H54 (cell line): Measurements from ENCODE around the gene DTD1.

Source experiments
- DNase-seq: peaks from one replicate; pipeline ENCODE4 v3.0.0; 2011; ENCODE audit warnings: low spot score, mixed read lengths; ENCODE audit not compliant: insufficient read length
- FAIRE-seq: peaks from 3 replicates; lab custom pipeline; 2011; peaks lifted over from hg19 to GRCh38; lab: Jason Lieb, UNC
- POLR2A ChIP-seq: IDR thresholded peaks from 2 replicates; pipeline ENCODE4 v1.6.1; 2011; ENCODE audit warnings: low read depth, mild to moderate bottlenecking, low read length

Gene DTD1

GRCh38 chr20:18717062-18717461 is 129.2 kb downstream of the DTD1 start:
- TF ChIP-seq POLR2A, result no peak
- FAIRE-seq, result no peak
- no peak for DNase-seq

- FAIRE-seq, result no peak
- TF ChIP-seq POLR2A, result no peak
- DNase-seq, result no peak
Measured at GRCh38 chr20:18718129-18718528, 130.3 kb downstream of the DTD1 start.

GRCh38 chr20:18719426-18719825 is 131.6 kb downstream of the DTD1 start:
- FAIRE-seq (no peak), DNase-seq (no peak)
- TF ChIP-seq POLR2A, result no peak

DNA sequence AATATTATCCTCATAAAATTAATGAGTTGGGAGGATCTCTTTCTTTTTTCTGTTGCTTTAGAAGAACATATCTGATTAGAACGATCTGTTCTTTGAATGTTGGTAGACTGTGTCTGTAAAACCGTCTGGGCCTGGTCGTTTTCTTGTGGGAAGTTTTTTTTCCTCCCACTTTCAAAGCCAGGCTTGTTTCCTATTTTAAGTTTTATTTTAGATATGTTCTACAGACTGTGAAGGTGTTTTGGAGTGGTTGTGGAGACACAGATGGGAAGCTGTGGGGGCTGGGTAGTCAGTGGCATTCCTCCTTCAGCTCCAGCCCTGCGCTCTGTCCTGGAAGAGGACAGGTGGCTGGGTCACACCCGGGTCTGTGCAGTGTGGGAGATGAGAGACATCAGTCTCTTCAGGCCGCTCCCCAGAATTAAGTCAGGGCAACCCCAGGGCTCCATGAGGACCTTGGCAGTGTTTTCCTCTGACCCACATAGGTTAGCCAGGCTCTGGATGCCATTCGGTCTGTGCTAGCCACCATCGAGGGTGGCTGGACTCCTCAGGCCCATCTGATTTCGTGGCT is 133.8 kb downstream of the DTD1 start:
- no peak for DNase-seq
- FAIRE-seq, result no peak
- TF ChIP-seq POLR2A, result no peak

DNA sequence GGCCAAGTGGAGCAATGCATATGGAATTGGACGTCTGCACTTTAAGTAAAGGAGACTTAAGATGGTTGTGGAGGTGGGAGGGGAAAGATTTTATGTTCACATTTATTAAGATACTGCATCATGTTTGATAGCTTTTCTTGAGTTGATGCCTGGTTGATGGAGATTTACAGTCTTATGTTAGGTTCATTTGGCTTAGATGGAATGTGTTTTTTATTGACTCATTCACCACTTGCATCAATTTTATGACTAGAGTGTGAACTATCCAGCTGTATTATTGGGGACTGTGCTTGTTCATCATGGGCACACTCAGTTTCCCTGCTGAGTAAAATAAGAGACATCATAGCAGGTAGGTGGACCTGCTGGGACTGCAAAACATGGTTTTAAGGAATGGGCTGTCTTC is 134.5 kb downstream of the DTD1 start:
- FAIRE-seq (no peak), DNase-seq (no peak)

GRCh38 chr20:18724077-18724476 is 136.2 kb downstream of the DTD1 start:
- DNase-seq (no peak), FAIRE-seq (no peak)
- TF ChIP-seq POLR2A, result no peak

More for the DNA sequence above, 134.5 kb downstream of the DTD1 start:
- TF ChIP-seq POLR2A, result no peak

DNA sequence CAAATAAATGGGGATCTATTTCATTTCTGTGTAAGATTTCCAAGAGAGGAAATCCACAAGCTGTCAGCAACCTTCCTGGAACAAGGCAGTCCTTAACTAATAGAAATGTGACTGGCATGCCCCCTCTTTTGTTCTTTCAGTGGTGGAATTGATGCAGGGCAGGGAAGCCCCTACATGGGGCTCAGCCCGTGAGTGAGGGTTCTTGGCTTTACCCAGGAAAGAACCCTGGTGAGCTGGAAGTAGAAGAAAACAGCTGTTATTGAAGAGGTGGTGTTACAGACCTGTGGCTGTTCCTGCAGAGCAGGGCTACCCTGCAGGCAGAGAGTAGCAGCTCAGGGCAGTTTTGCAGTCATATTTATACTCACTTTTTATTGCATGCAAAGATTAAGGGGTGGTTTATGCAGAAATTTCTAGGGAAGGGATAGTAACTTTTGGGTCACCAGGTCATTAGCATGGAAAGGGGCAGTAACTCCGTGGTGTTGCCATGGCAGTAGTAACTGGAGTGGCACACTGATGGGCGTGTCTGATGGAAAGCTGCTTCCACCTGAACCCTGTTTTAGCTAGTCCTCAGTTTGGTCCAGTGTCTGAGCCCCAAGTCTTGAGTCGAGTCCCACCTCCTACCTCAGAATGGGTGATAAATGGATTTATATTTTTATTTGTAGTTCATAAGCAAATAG is 137.1 kb downstream of the DTD1 start:
- no peak for TF ChIP-seq POLR2A
- DNase-seq (no peak), FAIRE-seq (no peak)

GRCh38 chr20:18727032-18727508 is 139.2 kb downstream of the DTD1 start:
- DNase-seq (no peak), FAIRE-seq (no peak)
- TF ChIP-seq POLR2A, result no peak

DNA sequence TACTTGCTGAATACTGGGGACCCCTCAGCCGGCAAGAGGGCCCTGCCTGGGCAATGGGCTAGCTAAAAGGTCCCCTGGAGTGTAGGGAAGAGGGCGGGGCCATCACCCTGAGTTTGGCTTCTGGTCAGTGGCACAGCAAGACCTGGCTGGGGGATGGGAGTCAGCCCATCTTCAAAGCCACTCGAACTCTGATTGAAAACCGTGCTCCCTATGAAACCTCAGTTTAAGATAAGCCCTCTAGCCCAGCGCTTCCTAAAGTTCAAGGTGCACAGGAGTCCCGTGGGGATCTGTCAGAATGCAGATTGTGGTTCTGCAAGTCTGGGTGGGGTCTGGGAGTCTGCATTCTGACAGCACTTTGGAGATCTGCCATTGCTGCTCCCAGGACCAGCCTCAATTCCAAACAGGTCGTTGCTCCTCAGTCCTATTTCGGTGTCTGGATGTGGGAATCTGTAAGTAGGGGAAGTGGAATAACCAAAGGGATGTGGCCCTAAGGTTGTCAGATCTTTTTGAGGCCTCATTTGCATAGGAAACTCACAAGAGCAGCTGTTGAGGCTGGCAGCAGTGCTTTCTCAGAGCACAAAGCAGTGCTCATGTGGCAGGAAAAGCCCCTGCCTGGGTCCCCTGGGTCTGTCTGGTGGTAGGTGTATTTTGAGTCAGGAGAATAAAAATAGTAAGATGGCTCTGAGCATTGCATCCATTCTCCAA is 140.5 kb downstream of the DTD1 start:
- FAIRE-seq (no peak), DNase-seq (no peak)
- TF ChIP-seq POLR2A, result no peak

DNA sequence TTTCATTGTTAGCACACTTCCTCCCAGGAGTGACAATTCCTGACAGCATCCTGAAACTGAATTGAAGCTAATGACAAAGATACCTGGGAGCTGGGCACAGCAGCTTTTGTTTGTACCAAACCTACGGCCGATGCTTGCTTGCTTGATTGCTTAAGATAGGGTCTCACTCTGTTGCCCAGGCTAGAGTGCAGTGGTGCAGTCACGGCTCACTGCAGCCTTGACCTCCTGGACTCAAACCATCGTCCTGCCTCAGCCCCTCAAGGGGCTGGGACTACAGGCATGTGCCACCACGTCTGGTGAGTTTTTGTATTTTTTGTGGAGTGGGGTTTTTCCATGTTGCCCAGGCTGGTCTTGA is 141.0 kb downstream of the DTD1 start:
- DNase-seq (no peak), FAIRE-seq (no peak)
- TF ChIP-seq POLR2A, result no peak

GRCh38 chr20:18729231-18729825 is 141.5 kb downstream of the DTD1 start:
- no peak for FAIRE-seq
- no peak for TF ChIP-seq POLR2A
- DNase-seq, result no peak

DNA sequence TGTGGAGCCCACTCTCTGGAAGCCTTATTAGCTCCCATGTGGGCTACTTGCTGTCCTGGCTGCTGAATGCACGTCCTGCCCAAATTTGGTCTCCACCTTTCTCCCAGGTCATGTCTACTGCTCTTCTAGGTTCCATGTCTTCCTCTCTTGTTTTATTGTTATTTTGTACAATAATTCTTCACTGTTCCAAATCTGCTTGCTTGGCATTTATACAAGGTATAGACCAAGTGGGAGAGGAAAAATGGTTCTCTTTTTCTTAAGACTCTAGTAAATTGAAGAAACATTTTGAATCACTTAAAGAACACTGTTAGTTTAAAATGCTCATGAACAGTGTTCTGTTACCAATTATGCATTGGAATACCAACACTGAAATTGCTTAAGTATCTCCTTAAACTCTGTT is 144.1 kb downstream of the DTD1 start:
- no peak for TF ChIP-seq POLR2A
- FAIRE-seq, result no peak
- DNase-seq, result no peak

DNA sequence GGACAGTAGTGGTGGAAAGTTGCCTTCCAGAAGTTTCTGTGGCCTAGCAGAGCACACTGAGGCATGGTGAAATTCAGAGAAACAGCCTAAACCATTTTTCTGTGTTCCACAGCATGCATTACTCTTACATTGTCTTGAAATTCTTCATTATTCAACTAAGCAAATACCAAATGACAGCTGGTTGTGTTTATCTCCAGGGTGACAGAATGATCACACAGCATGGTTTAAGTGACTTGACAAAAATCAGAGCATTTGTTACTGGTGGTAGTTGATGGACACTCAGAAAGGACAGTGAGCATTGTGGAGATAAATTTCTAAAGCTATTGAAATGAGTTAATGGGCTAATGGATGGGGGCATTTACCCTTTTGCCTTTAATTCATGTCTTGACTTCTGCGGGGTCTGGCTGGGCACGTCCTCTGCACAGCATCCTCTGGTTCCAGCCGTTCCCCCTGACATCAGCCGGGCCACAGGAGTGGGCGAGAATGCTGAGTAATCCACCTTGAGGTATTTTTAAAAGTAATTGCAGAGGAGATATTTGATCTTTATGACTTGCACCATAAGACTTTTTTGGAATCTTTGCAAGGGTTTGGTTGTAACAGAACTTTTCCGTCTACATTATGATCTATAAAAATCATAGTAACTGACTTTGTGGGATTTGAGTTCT is 146.8 kb downstream of the DTD1 start:
- no peak for TF ChIP-seq POLR2A
- DNase-seq (no peak), FAIRE-seq (no peak)

DNA sequence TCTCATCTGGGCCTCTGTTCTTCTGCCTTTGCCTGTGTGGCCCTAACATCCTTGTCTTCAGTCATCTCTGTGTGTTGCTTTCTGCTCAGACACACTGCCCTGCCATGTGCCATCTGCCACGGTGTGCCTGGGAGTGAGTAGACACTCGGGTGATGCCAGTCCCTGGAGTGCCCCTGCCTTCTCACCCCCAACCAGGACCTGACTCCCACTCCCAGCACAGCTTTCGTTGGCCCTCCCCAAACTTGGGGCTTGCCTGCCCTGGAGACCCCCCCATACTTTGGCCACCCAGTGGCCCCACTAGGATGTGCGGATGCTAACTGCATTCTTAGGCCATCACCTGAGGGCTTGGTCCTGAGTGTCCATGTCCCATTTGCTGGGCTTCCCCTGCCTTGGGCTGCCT is 149.3 kb downstream of the DTD1 start:
- TF ChIP-seq POLR2A, result no peak
- DNase-seq, result no peak
- FAIRE-seq, result no peak
